Measurements from ENCODE around the gene UBASH3B. TPM values are rescaled to one million over a fixed set of nuclear protein-coding genes. Genes with fewer than 3 reads are reported as not detected.

UBASH3B gene
- total and polyA plus RNA-seq, 2 of the 13 experiments (the other 11 are each of a cell fraction or from before 2014, with no cell fraction given): 4.4 to 7.6 TPM

- in situ Hi-C loops (cut with HindIII; ENCODE audit: extremely low pct_ligation_motif_present, low pct_unique_long_range_greater_than_20kb): no loop called here
- Histone ChIP-seq H3K4me2 (ENCODE audit: low read depth, low read length) (no peak overlapping the region), H3K4me1 (ENCODE audit: insufficient read depth, low read length) (no peaks in the 10 kb centered on the region), H3K9ac (ENCODE audit: insufficient read depth, low read depth, low read length) (no peak overlapping the region), H3K27me3 (ENCODE audit: control insufficient read depth in 1 of 2, insufficient read depth in 2 of 2, low read length in 2 of 2) (no peaks in the 10 kb centered on the region), H4K20me1 (ENCODE audit: insufficient read depth, low read length) (no peaks in the 10 kb centered on the region), H3K36me3 (replicated peaks in 1 of 2; ENCODE audit: control insufficient read depth in 1 of 2, insufficient read depth in 2 of 2, low read length in 2 of 2) (no peaks in the 10 kb centered on the region), H2AFZ (ENCODE audit: low read length) (no peak overlapping the region), H3K4me3 (replicated peaks in 1 of 3; ENCODE audit: insufficient read depth in 1 of 3, low read depth in 2 of 3, low read length in 3 of 3) (no peak overlapping the region), H3K9me3 (ENCODE audit: low read length) (0 out of 2 replicates have a peak, but pooled peaks cover 5% of the 10 kb centered on the region), H3K79me2 (ENCODE audit: insufficient read depth, low read length) (no peaks in the 10 kb centered on the region), H3K27ac (ENCODE audit: extremely low read length, insufficient read depth, low read length) (no peak overlapping the region)
- WGBS (ENCODE audit: low lambda C conversion rate): 97% methylated on average over 6 of the region's 6 CpGs
- DNase-seq (ENCODE audit: low spot score) (no peak), FAIRE-seq (no peak), ATAC-seq (no peak)
- ChIA-PET CTCF (ENCODE audit: low intra/inter-chr PET ratio, low total read pairs) (no interaction called here), POLR2A (interaction anchor here (1.5 kb wide), 1 partner anchor 12 kb away, joined by 4 read pairs; no protein-coding TSS in a partner anchor)
- BruUV-seq (replicated peaks): no TSS peak
- TF ChIP-seq FOSL2 (CRISPR knock-in tag; IDR thresholded peaks at IDR 0.05) (peak; percentile 16; the same call in 1 of the 2 replicates), YY1 (IDR thresholded peaks at IDR 0.05; ENCODE audit: insufficient read depth, insufficient replicate concordance, low read depth, low read length) (no peak)
- intact Hi-C loops (cut with micrococcal nuclease; ENCODE audit: unreplicated experiment): no loop called here
These were observed 13.1 kb downstream of the UBASH3B start for GRCh38 chr11:122668562-122669090.

- no peak for DNase-seq (ENCODE audit: low spot score)
- POLR2A ChIA-PET: interaction anchor here (1.6 kb wide), 1 partner anchor 15 kb away, joined by 3 read pairs; the partner anchor contains the start of gene UBASH3B
- Histone ChIP-seq H3K27ac (ENCODE audit: extremely low read length, insufficient read depth, low read length) (no peak overlapping the region), H3K27me3 (ENCODE audit: control insufficient read depth in 1 of 2, insufficient read depth in 2 of 2, low read length in 2 of 2) (no peaks in the 10 kb centered on the region), H3K4me1 (ENCODE audit: insufficient read depth, low read length) (peaks cover 7% of the 10 kb centered on the region), H3K4me2 (ENCODE audit: low read depth, low read length) (no peak overlapping the region), H4K20me1 (ENCODE audit: insufficient read depth, low read length) (no peaks in the 10 kb centered on the region), H3K4me3 (replicated peaks in 1 of 3; ENCODE audit: insufficient read depth in 1 of 3, low read depth in 2 of 3, low read length in 3 of 3) (no peak overlapping the region), H3K9me3 (ENCODE audit: low read length) (0 out of 2 replicates have a peak, but pooled peaks cover 5% of the 10 kb centered on the region), H3K79me2 (ENCODE audit: insufficient read depth, low read length) (no peaks in the 10 kb centered on the region), H3K9ac (ENCODE audit: insufficient read depth, low read depth, low read length) (no peak overlapping the region), H3K36me3 (replicated peaks in 1 of 2; ENCODE audit: control insufficient read depth in 1 of 2, insufficient read depth in 2 of 2, low read length in 2 of 2) (no peaks in the 10 kb centered on the region), H2AFZ (ENCODE audit: low read length) (no peak overlapping the region)
- no CpG with 5 or more reads among the region's 1 CpG for WGBS (ENCODE audit: low lambda C conversion rate)
- in situ Hi-C loops (cut with HindIII; ENCODE audit: extremely low pct_ligation_motif_present, low pct_unique_long_range_greater_than_20kb) (no loop called here), intact Hi-C loops (cut with micrococcal nuclease; ENCODE audit: unreplicated experiment) (no loop called here)
- no peak for ATAC-seq
- FAIRE-seq: no peak
- no TSS peak for BruUV-seq (replicated peaks)
- CTCF ChIA-PET (ENCODE audit: low intra/inter-chr PET ratio, low total read pairs): no interaction called here
- no peak for TF ChIP-seq SETDB1 (CRISPR knock-in tag; IDR thresholded peaks at IDR 0.05; ENCODE audit: borderline replicate concordance)
- TF ChIP-seq HNF1A (IDR thresholded peaks at IDR 0.05; ENCODE audit: low read depth): no peak
- TF ChIP-seq HNF1A (CRISPR knock-in tag; IDR thresholded peaks at IDR 0.05; ENCODE audit: borderline replicate concordance): no peak
- no peak for TF ChIP-seq ARID4A (CRISPR knock-in tag; IDR thresholded peaks at IDR 0.05; ENCODE audit: borderline replicate concordance)
- no peak for TF ChIP-seq TAF1 (CRISPR knock-in tag; IDR thresholded peaks at IDR 0.05)
- TF ChIP-seq U2AF1 (optimal IDR thresholded peaks at IDR 0.05; ENCODE audit: low read depth, low read length): no peak
These were observed 14.6 kb downstream of the UBASH3B start for GRCh38 chr11:122670131-122670530.

Measured in HepG2 (cell line).